Measurements from ENCODE around the gene MBNL2.

Gene MBNL2

GRCh38 chr13:97386801-97387484 lies 164.8 kb downstream of the MBNL2 start:
- no peak for DNase-seq

DNA sequence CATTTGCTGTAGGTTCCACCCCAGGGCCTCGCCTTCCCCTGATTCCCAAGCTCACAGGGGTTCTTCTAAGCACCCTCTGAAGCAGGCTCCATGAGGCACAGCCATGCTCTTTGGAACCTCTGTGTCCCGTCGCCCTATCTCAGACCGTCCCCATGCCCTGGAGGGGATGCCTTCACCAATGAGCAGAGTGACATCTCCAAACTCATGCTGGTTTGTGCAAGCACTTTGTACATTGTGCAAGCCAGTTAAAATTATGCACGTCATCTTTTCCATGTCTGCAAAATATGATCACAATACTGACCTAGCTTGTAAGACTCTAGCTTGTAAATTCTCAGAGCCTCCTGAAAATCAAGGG lies 165.3 kb downstream of the MBNL2 start:
- DNase-seq: no peak

GRCh38 chr13:97387890-97388289 lies 165.8 kb downstream of the MBNL2 start:
- DNase-seq: no peak

GRCh38 chr13:97388373-97388772 lies 166.2 kb downstream of the MBNL2 start:
- DNase-seq: no peak

GRCh38 chr13:97390941-97391600 lies 168.9 kb downstream of the MBNL2 start:
- no peak for DNase-seq

- no peak for DNase-seq
Observed at GRCh38 chr13:97392020-97392419, 169.9 kb downstream of the MBNL2 start.

DNA sequence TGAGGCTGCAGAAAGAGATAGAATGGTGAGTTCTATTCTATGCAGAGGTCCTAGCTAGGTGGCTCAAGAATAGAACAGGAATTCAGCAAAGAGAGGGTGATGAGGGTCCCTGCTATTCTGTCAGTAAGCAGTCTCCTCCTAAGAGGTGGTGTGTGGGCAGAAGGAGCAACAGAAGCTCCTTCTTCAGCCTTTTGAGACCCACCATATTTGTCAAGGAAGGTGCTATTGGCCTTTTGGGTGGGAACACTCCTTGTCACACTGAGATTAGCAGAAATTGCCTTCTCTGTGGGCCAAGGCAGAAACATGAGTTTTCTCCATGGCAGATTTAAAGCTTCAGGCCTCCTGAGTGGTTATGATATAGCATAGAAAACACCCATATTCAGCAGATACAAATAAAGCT lies 172.4 kb downstream of the MBNL2 start:
- DNase-seq: no peak

DNA sequence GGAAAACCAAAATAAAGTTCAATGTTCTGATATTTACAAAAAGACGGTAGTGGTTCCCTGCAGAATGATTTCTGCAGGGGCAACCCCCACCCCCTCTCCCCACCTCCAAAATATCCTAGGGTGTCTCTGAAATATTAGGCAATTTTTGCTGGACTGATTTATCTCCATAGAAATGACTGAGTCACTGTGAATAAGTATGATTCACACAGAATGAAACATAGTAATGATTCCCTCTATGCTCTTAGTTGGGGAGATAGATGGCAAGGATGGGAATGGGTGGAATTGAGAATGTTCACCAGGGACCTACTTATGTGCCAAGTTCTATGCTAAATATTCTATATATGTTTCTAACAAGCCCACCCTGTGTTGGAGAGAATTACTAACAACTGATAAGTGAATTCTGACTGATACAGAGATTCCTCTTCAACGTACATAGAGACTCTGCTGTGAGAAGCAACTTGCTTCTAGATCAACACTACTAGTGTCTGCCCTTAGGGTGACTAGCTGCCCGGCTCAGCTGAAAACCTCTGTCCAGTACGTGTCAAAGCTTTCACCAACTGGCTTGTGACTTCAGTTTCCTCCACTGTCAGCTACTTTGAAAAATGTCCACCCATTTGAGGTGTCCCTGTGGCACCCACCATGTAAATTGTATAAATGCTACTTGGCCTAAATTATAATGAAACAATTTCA lies 173.5 kb downstream of the MBNL2 start:
- DNase-seq: no peak

DNA sequence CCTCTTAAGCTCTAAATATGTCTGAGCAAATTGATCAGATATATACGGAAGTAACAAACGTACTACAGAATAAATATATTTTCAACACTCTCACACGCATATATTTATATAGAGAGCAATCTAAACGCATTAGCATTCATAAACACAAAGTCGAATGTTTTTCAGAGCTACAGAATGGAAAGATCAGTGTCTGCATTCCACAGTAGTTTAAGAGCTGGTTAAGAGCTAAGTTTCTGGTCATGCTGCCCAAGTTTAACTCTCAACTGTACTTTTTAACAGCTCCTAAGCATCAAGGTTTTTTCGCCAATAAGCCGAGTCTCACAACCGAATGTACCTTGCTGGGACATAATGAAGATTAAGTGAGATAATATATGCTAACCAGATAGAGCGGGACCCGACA lies 175.1 kb downstream of the MBNL2 start:
- no peak for DNase-seq

- no peak for DNase-seq
Observed at GRCh38 chr13:97401421-97401820, 179.3 kb downstream of the MBNL2 start.

GRCh38 chr13:97403893-97404750 lies 182.0 kb downstream of the MBNL2 start:
- no peak for DNase-seq

DNA sequence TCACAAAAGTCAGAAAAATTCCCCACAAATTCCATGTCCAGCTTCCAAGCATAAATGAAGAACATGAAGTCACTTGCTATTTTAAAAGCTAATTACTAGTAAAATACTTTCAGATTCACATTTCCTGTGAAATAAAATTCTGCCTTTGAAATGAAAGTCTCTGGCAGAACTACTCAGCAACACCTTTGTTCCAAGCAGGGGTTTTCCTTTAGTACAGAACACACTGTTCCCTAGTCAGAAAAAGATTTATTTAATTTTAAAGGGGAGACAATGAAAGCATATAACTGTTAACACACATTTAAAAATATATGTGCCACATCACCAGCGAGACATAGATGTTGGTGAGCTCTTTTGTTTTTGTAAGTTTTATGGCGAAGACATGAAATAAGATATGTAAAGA lies 185.4 kb downstream of the MBNL2 start:
- DNase-seq: no peak

- no peak for DNase-seq
Observed at GRCh38 chr13:97408938-97409337, 186.8 kb downstream of the MBNL2 start.

GRCh38 chr13:97411984-97412383 lies 189.9 kb downstream of the MBNL2 start:
- DNase-seq: no peak

GRCh38 chr13:97413694-97414093 lies 191.6 kb downstream of the MBNL2 start:
- no peak for DNase-seq

GRCh38 chr13:97414392-97414791 lies 192.3 kb downstream of the MBNL2 start:
- DNase-seq: no peak

DNA sequence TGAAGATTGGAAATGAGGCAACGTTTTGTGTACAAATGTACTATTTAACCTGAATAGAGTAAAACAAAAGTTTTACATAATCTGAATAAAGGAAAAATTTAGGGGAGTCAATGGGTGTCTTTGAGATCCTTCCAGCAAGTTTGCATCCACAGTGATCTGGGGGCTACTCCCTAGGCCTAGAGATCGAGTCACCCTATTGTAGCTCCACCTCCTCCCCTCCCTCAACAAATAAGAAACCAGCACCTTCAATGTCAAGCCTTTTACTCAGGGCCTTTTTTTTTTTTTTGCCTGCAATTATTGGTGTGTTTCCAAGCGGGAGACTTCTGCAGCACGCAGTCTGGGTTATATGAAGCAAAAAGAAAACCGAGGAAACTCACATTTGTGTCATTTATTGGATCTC lies 195.6 kb downstream of the MBNL2 start:
- DNase-seq: no peak

- DNase-seq: no peak
Observed at GRCh38 chr13:97422118-97423054, 200.3 kb downstream of the MBNL2 start.

GRCh38 chr13:97423300-97424045 lies 201.3 kb downstream of the MBNL2 start:
- no peak for DNase-seq

GRCh38 chr13:97425590-97425989 lies 203.5 kb downstream of the MBNL2 start:
- DNase-seq: no peak

- no peak for DNase-seq
Observed at GRCh38 chr13:97426695-97427094, 204.6 kb downstream of the MBNL2 start.

Data from NCI-H2171 treated with DMSO at 0.1 percent for 48 hours (cell line).